Measurements from ENCODE around the gene CDK19. TPM values are rescaled to one million over a fixed set of nuclear protein-coding genes. Genes with fewer than 3 reads are reported as not detected.
A peak's percentile ranks its signal among the peaks of the same experiment; 100 is the strongest.

CDK19 gene
- total and polyA plus RNA-seq, 2 experiments from 2014 or later, result 7.7 to 10.1 TPM

DNA sequence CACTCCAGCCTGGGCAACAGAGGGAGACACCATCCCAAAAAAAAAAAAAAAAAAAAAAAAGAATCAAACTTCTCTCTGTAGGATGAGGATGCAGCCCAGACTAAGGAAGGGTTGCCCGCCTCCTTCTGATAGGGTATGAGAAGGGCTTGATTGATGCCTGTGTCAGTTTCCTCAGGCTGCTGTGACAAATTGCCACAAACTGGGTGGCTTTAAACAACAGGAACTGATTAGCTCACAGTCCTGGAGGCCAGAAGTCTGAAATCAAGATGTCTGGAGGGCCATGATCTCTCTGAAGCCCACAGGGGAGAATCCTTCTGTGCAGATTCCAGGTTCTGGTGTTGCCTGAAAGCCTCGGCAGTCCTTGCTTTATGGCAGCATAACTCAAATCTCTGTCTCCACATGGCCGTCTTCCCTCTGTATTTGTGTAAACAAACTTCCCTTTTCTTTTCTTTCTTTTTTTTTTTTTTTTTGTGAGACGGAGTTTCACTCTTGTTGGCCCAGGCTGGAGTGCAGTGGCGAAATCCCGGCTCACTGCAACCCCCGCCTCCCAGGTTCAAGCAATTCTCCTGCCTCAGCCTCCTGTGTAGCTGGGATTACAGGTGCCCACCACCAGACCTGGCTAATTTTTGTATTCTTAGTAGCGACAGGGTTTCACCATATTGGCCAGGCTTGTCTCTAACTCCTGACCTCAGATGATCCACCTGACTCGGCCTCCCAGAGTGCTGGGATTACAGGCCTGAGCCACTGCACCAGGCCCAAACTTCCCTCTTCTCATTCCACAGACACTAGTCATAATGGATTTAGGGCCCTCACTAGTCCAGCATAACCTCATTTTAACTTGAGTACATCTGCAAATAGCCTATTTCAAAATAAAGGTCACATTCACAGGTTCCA, 11.2 kb upstream of the CDK19 start:
- TF ChIP-seq EZH2 (IDR thresholded peaks at IDR 0.05; ENCODE audit: low read depth, unreplicated experiment), result no peak
- no peak for TF ChIP-seq POLR2AphosphoS5 (IDR thresholded peaks at IDR 0.05; ENCODE audit: low read depth)
- TF ChIP-seq STAT1 (IDR thresholded peaks at IDR 0.05; ENCODE audit: unreplicated experiment), result no peak
- no peak for TF ChIP-seq EZH2phosphoT487 (IDR thresholded peaks at IDR 0.05; ENCODE audit: unreplicated experiment)
- TF ChIP-seq, protein P1, sequence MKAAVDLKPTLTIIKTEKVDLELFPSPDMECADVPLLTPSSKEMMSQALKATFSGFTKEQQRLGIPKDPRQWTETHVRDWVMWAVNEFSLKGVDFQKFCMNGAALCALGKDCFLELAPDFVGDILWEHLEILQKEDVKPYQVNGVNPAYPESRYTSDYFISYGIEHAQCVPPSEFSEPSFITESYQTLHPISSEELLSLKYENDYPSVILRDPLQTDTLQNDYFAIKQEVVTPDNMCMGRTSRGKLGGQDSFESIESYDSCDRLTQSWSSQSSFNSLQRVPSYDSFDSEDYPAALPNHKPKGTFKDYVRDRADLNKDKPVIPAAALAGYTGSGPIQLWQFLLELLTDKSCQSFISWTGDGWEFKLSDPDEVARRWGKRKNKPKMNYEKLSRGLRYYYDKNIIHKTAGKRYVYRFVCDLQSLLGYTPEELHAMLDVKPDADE (IDR thresholded peaks at IDR 0.05), result no peak
- TF ChIP-seq, protein P2, sequence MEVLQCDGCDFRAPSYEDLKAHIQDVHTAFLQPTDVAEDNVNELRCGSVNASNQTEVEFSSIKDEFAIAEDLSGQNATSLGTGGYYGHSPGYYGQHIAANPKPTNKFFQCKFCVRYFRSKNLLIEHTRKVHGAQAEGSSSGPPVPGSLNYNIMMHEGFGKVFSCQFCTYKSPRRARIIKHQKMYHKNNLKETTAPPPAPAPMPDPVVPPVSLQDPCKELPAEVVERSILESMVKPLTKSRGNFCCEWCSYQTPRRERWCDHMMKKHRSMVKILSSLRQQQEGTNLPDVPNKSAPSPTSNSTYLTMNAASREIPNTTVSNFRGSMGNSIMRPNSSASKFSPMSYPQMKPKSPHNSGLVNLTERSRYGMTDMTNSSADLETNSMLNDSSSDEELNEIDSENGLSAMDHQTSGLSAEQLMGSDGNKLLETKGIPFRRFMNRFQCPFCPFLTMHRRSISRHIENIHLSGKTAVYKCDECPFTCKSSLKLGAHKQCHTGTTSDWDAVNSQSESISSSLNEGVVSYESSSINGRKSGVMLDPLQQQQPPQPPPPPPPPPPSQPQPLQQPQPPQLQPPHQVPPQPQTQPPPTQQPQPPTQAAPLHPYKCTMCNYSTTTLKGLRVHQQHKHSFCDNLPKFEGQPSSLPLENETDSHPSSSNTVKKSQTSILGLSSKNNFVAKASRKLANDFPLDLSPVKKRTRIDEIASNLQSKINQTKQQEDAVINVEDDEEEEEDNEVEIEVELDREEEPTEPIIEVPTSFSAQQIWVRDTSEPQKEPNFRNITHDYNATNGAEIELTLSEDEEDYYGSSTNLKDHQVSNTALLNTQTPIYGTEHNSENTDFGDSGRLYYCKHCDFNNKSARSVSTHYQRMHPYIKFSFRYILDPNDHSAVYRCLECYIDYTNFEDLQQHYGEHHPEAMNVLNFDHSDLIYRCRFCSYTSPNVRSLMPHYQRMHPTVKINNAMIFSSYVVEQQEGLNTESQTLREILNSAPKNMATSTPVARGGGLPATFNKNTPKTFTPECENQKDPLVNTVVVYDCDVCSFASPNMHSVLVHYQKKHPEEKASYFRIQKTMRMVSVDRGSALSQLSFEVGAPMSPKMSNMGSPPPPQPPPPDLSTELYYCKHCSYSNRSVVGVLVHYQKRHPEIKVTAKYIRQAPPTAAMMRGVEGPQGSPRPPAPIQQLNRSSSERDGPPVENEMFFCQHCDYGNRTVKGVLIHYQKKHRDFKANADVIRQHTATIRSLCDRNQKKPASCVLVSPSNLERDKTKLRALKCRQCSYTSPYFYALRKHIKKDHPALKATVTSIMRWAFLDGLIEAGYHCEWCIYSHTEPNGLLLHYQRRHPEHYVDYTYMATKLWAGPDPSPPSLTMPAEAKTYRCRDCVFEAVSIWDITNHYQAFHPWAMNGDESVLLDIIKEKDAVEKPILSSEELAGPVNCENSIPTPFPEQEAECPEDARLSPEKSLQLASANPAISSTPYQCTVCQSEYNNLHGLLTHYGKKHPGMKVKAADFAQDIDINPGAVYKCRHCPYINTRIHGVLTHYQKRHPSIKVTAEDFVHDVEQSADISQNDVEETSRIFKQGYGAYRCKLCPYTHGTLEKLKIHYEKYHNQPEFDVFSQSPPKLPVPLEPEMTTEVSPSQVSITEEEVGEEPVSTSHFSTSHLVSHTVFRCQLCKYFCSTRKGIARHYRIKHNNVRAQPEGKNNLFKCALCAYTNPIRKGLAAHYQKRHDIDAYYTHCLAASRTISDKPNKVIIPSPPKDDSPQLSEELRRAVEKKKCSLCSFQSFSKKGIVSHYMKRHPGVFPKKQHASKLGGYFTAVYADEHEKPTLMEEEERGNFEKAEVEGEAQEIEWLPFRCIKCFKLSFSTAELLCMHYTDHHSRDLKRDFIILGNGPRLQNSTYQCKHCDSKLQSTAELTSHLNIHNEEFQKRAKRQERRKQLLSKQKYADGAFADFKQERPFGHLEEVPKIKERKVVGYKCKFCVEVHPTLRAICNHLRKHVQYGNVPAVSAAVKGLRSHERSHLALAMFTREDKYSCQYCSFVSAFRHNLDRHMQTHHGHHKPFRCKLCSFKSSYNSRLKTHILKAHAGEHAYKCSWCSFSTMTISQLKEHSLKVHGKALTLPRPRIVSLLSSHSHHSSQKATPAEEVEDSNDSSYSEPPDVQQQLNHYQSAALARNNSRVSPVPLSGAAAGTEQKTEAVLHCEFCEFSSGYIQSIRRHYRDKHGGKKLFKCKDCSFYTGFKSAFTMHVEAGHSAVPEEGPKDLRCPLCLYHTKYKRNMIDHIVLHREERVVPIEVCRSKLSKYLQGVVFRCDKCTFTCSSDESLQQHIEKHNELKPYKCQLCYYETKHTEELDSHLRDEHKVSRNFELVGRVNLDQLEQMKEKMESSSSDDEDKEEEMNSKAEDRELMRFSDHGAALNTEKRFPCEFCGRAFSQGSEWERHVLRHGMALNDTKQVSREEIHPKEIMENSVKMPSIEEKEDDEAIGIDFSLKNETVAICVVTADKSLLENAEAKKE (CRISPR knock-in tag; IDR thresholded peaks at IDR 0.05), result no peak
- TF ChIP-seq, protein P3, sequence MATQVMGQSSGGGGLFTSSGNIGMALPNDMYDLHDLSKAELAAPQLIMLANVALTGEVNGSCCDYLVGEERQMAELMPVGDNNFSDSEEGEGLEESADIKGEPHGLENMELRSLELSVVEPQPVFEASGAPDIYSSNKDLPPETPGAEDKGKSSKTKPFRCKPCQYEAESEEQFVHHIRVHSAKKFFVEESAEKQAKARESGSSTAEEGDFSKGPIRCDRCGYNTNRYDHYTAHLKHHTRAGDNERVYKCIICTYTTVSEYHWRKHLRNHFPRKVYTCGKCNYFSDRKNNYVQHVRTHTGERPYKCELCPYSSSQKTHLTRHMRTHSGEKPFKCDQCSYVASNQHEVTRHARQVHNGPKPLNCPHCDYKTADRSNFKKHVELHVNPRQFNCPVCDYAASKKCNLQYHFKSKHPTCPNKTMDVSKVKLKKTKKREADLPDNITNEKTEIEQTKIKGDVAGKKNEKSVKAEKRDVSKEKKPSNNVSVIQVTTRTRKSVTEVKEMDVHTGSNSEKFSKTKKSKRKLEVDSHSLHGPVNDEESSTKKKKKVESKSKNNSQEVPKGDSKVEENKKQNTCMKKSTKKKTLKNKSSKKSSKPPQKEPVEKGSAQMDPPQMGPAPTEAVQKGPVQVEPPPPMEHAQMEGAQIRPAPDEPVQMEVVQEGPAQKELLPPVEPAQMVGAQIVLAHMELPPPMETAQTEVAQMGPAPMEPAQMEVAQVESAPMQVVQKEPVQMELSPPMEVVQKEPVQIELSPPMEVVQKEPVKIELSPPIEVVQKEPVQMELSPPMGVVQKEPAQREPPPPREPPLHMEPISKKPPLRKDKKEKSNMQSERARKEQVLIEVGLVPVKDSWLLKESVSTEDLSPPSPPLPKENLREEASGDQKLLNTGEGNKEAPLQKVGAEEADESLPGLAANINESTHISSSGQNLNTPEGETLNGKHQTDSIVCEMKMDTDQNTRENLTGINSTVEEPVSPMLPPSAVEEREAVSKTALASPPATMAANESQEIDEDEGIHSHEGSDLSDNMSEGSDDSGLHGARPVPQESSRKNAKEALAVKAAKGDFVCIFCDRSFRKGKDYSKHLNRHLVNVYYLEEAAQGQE (IDR thresholded peaks at IDR 0.05; ENCODE audit: unreplicated experiment), result no peak
- TF ChIP-seq CREB1 (CRISPR knock-in tag; IDR thresholded peaks at IDR 0.05; ENCODE audit: low read depth), result no peak
- TF ChIP-seq, protein P4, sequence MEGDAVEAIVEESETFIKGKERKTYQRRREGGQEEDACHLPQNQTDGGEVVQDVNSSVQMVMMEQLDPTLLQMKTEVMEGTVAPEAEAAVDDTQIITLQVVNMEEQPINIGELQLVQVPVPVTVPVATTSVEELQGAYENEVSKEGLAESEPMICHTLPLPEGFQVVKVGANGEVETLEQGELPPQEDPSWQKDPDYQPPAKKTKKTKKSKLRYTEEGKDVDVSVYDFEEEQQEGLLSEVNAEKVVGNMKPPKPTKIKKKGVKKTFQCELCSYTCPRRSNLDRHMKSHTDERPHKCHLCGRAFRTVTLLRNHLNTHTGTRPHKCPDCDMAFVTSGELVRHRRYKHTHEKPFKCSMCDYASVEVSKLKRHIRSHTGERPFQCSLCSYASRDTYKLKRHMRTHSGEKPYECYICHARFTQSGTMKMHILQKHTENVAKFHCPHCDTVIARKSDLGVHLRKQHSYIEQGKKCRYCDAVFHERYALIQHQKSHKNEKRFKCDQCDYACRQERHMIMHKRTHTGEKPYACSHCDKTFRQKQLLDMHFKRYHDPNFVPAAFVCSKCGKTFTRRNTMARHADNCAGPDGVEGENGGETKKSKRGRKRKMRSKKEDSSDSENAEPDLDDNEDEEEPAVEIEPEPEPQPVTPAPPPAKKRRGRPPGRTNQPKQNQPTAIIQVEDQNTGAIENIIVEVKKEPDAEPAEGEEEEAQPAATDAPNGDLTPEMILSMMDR (conservative IDR thresholded peaks at IDR 0.05; ENCODE audit: low read depth in 2 of 2), result no peak; a peak in 1 of 4 replicates
- no peak for TF ChIP-seq NANOG (IDR thresholded peaks at IDR 0.05; ENCODE audit: borderline replicate concordance)
- no peaks in the 10 kb centered on the region for H3K27me3 ChIP-seq (ENCODE audit: insufficient read depth)
- Mint-ChIP-seq H3K27ac (no peak overlapping the region), H3K36me3 (ENCODE audit: low read depth) (no peaks in the 10 kb centered on the region), H3K9me3 (no peaks in the 10 kb centered on the region), H3K4me3 (no peak overlapping the region), H3K27me3 (ENCODE audit: insufficient read depth, low read depth, poor library complexity) (no peaks in the 10 kb centered on the region), H3K4me1 (no peaks in the 10 kb centered on the region)
- ATAC-seq (peak; percentile 37; the same call in 2 of the 3 replicates), DNase-seq (ENCODE audit: low spot score) (peak; percentile 10)
- no peaks in the 10 kb centered on the region for H3K4me1 ChIP-seq (ENCODE audit: insufficient read depth)
- H3K9me2 ChIP-seq (ENCODE audit: insufficient read depth), result no peaks in the 10 kb centered on the region
- H4K20me1 ChIP-seq (replicated peaks; ENCODE audit: insufficient read depth), result no peaks in the 10 kb centered on the region
- no peaks in the 10 kb centered on the region for H3K79me2 ChIP-seq (replicated peaks; ENCODE audit: insufficient read depth)
- no peaks in the 10 kb centered on the region for H3F3A ChIP-seq (replicated peaks; ENCODE audit: low read depth)
- no peak overlapping the region for H3K4me3 ChIP-seq
- H3K27ac ChIP-seq (ENCODE audit: low read depth), result no peak overlapping the region
- H3K4me2 ChIP-seq, result no peak overlapping the region
- no peaks in the 10 kb centered on the region for H3K36me3 ChIP-seq (ENCODE audit: insufficient read depth)
- no peak overlapping the region for H2AFZ ChIP-seq
